NOMO-1 treated with dmso at 0.1 percent for 144 hours (cell line): Measurements from ENCODE around the gene GCN1.
A peak's percentile ranks its signal among the peaks of the same experiment; 100 is the strongest.
"Not testable (repeated sequence)": the region's sequence is repeated elsewhere in the genome, so short reads cannot be mapped to it uniquely, and the experiment has no call there.

ENCODE experiments used
- DNase-seq: peaks from one replicate; lab custom pipeline; 2025; ENCODE audit not compliant: unreplicated experiment; lab: John Stamatoyannopoulos, UW

GCN1 gene, protein sequence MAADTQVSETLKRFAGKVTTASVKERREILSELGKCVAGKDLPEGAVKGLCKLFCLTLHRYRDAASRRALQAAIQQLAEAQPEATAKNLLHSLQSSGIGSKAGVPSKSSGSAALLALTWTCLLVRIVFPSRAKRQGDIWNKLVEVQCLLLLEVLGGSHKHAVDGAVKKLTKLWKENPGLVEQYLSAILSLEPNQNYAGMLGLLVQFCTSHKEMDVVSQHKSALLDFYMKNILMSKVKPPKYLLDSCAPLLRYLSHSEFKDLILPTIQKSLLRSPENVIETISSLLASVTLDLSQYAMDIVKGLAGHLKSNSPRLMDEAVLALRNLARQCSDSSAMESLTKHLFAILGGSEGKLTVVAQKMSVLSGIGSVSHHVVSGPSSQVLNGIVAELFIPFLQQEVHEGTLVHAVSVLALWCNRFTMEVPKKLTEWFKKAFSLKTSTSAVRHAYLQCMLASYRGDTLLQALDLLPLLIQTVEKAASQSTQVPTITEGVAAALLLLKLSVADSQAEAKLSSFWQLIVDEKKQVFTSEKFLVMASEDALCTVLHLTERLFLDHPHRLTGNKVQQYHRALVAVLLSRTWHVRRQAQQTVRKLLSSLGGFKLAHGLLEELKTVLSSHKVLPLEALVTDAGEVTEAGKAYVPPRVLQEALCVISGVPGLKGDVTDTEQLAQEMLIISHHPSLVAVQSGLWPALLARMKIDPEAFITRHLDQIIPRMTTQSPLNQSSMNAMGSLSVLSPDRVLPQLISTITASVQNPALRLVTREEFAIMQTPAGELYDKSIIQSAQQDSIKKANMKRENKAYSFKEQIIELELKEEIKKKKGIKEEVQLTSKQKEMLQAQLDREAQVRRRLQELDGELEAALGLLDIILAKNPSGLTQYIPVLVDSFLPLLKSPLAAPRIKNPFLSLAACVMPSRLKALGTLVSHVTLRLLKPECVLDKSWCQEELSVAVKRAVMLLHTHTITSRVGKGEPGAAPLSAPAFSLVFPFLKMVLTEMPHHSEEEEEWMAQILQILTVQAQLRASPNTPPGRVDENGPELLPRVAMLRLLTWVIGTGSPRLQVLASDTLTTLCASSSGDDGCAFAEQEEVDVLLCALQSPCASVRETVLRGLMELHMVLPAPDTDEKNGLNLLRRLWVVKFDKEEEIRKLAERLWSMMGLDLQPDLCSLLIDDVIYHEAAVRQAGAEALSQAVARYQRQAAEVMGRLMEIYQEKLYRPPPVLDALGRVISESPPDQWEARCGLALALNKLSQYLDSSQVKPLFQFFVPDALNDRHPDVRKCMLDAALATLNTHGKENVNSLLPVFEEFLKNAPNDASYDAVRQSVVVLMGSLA (N-terminal part only)

DNA sequence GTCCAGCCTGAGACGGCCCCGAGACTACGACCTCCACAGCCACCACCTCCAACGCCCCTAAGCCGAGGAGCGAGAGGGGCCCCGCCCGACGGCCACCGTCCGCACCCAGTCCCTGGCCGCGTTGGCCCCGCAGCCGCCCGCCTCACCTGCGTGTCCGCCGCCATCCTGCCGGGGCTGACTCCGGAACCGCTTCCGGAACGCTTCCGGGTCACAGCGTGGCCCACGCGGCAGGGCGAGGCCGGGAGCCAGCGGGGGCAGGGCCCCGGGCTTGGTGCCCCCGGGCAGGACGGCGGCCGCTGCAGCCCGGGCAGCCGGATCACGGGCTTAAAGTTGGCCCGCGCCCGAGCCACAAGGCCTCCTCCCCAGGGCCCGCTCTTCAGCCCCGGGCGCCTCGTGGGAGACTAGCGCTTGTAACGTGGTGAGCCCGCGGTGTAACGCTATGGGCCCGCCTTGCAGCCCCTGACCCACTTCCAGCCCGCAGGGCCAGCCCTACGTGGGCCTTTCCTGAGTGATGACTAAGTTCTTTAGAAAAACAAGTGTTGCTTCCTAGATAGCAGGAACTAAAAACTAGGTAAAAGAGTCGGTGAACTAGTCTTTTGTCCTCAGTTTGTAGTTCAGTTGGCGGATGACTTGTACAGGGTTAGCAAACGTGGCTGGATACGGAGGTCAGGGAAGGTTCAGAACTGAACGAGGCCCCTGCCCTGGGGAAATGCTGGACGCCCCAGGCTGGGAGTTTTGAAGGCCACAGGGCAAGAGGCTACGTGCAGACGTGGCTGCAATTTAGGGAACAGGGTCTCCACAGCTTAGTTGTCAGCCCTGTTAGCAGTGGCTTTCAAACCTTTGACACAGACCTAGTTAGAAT is at the start of gene GCN1:
GCN1 (minus strand) TSS at position 182 of the 862 bp plus-strand sequence; CDS start at position 164, 18 bp downstream.
- DNase-seq, result peak; percentile 41

DNA sequence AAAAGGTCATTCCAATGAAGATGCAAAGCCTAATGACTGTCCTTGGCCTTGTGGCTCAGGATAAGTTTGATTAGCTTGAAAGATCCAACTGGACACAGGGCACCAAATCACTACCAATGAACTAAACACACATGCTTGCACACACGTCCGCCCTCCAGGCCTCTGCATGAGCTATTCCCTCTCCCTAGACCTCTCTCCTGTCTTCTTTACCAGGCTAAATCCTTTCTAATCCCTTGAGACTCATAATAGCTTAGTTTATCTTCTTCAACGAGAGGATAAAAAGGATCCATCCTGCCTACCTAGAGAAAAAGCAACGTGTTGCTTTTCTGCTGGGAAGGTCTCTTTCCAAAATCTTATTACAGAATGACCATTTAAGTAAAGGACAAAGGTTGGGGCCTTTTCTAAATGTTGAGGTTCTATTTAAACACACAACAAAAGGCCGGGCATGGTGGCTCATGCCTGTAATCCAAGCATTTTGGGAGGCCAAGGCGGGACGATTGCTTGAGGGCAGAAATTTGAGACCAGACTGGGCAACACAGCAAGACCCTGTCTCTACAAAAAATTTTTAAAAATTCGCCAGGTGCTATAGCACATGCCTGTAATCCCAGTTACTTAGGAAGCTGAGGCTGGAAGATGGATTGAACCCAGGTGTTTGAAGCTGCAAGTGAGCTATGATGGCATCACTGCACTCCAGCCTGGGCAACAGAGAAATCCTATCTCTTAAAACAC is 48.6 kb upstream of the GCN1 start:
- no peak for DNase-seq

DNA sequence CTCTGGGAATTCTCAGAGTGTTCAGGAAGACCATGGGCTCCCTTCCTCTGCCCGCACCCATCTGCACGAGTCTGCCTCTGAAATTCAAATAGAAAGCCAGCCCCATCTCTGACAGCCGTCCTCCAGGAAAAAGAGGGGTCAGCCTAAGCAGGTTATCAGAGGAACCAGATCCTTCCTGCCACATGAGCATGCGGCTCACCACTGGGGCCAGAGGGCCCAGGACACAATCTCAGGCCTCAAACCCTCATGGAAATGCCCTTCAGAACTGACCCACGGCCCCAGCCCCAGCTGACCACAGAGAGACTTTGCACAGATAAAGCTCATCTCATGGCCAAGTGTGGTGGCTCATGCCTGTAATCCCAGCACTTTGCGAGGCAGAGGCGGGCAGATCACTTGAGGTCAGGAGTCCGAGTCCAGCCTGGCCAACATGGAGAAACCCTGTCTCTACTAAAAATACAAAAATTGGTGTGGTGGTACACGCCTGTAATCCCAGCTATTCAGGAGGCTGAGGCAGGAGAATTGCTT is 47.8 kb upstream of the GCN1 start:
- no peak for DNase-seq

DNA sequence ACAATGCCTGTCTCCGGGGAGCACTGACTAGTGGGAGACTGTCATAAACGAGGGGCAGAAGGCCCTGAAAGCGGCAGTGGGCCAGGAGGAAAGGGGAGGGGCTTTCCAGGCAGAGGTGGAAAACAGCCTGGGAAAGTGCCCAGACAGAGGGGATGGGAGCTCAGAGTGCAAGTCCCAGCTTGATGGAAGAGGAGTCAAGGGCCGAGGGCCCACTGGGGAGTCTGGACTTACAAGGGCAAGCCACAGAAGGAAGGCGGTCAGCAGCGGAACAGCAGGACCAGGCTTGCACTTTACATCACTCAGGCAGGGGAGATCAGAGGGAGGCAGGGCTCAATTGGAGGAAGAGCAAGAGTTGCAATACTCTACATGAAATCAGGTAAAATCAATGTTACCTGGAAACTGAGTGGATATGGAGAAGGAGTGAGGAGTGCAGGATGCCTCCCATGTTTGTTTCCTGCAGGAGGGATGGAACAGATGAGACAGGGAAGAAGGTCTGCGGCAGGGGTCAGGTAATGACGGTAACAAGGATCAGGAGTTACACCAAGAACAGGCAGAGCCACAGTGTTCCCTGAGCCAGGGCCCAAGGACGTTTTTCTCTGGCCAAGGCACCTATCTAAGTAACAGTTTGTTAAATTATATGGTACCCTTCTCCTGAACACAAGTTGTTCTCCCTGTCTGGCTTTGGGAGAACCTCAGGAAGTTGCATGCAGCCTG is 47.2 kb upstream of the GCN1 start:
- DNase-seq, result no peak

DNA sequence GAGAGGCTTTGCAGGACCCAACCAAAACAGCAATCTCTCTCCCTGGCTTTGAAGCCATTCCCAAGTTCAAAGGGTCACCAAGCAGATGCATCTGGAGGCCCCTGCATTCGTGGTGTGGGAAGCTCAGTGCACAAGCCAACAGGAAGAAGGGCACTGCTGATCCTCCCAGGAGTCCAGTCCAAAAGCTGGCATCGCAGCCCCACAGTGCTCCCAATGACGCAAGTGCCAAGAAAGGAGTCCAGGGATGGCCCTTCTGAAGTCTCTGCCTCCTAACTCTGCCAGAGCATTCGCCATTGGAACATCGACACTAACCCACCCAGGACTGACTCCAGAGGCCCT is 45.9 kb upstream of the GCN1 start:
- DNase-seq, result no peak

DNA sequence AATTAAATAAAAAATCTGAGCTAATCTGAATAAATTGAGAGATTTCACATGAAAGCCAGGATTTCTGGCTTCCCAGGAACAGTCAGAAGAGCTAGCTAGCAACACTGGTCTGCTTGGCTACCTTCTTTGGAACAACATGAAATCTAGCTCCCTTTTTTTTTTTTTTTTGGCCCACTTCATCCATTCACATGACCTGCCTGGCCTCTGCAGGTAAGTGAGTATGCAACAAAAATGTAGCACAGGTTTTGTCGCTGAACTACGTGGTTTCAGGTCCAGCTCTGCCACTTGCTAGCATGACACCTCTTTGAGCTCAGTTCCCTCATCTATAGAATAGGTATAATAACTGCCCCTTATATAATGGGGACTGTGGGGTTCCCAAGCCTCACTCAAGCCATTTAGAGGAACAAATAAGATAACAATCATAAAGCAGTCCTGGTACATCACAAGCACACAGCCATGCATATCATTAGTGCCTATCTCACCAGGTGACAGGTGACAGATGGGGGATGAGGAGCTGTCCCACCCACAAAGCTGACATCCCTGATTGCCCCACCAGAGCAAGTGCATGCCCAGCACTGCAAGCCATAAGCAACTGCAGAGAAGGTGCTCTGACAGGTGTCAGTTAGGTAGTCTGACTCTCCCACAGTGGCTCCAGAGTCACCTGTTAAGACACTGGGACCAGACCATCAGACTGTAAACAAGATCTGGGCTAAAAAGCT is 45.4 kb upstream of the GCN1 start:
- no peak for DNase-seq

DNA sequence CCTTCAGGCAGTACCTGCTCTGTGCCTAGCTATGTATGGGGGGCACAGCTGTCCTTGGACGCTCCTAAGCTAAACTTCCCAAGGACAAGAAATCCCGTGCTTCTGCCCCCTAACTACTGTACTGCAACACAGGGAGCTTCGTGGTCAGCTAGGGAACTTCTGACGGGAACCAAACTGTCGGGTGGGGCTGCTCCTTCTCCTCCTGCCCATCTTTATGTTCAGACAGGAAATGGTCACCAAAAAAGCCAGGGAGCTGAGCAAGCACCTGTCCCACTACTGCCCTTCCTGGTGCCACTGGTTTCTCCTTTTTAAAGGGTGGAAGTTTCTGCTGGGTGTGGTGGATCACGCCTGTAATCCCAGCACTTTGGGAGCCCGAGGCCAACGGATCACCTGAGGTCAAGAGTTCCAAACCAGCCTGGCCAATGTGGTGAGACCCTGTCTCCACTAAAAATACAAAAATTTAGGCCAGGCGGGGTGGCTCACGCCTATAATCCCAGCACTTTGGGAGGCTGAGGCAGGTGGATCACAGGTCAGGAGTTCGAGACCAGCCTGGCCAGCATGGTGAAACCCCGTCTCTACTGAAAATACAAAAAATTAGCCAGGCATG is 44.4 kb upstream of the GCN1 start:
- DNase-seq, result no peak

DNA sequence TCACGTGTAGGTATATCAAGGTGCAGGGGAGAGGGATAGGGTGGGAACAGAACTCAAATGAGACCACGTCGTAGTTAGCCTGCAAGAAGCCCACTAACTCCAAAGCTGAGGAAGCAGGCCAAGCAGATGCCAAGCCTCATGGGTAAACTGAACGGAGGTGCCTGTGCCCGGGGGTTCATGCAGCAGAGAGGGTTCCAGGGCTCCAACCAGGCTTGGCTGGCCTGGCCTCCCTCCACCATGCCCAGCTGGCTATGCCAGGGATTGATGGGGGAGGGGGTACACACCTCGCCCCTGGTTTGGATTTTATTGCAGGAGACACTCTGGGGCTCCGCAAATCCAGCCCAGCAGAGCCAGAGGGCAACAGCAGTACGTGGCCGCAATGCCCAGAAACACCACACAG is 43.7 kb upstream of the GCN1 start:
- no peak for DNase-seq

DNA sequence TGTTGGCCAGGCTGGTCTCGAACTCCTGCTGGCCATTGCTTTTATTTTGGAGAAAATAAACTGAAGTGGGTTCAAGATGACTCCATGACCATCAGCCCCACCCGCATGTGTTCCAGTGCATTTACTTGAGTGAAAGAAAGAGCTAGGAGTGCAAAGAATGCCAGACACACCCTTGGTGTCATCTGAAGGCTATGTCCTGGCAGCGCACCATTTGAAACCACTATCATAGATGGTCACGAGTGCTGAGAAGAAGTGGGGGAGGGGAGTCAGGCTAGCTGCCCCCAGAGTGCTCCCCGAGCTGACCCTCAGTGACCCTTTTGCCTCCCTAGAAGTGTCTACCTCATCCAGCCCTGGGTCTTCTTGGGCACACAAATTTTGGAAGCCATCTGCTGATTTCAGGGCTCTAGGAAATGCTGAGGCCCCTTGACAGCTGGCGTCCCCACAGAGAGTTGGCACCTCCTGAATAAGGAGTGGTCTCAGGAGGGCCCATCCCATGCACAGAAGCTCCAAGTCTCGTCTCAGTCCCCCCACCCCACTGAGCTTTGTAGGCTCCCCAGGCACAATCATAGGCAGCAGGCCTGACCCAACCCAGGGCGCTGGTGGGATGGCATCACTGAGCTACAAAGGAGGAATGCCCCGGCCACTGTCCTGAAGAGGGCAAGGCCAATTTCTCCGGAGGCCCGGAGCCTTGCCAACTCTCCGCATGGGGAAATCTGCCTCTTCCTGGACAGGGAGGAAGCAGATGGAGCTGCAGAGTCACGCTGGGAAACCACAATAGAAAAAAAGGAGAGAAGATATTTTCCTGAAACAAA is 43.1 kb upstream of the GCN1 start:
- no peak for DNase-seq

DNA sequence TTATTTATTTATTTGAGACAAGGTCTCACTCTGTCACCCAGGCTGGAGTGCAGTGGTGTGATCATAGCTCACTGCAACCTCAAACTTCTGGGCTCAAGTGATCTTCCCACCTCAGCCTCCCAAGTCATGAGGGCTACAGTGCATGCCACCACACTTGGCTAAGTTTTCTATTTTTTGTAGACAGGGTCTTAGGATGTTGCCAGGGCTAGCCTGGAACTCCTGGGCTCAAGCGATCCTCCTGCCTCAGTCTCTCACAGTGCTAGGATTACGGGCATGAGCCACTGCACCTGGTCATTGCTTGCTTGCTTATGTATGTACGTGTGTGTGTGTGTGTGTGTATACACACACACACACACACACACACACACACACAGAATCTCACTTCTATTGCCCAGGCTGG is 42.3 kb upstream of the GCN1 start:
- DNase-seq, result not testable (repeated sequence)

DNA sequence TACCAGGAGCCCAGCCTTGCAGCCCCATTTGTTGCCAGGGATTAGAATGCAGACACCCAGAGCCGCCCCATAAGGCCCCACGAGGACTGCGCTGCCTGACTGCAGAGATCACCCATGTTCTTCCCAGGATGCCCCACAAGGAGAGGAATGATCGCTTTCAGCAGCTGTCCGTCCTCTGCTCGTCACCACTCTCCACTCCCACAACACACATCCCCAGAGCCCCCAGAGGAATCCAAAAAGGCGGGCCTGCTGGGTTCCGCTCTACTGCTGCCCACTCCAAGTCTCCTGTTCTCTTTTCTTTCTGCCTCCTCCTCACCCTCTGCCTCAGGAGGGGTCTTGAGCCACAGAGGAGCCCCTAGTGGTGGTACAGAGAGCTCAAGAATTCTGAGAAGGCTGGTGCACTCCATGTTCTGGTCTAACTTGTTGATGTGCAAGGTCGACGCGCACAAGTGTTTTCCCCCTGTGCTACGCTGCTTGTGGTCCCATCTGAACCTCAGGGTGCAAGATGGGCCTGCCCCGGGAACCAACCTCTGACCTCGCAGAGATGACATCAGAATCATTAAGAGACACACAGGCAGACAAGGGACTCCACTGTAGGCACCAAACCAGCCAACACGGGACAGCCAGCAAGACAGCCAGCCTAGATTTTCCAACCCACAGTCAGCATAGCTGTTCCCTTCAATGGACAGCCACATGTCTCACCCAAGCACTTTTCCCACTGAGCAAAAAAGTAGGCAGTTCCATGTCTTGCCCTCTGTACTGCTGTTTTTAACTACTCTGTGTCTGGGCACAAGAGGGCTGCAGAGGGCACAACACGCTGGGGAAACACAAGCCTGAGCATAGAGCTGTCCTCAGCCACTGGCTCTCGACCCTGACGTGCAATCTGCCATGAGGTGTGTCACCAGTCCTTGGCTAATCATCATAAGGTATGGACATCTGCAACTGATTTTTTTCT is 41.1 kb upstream of the GCN1 start:
- DNase-seq, result no peak

DNA sequence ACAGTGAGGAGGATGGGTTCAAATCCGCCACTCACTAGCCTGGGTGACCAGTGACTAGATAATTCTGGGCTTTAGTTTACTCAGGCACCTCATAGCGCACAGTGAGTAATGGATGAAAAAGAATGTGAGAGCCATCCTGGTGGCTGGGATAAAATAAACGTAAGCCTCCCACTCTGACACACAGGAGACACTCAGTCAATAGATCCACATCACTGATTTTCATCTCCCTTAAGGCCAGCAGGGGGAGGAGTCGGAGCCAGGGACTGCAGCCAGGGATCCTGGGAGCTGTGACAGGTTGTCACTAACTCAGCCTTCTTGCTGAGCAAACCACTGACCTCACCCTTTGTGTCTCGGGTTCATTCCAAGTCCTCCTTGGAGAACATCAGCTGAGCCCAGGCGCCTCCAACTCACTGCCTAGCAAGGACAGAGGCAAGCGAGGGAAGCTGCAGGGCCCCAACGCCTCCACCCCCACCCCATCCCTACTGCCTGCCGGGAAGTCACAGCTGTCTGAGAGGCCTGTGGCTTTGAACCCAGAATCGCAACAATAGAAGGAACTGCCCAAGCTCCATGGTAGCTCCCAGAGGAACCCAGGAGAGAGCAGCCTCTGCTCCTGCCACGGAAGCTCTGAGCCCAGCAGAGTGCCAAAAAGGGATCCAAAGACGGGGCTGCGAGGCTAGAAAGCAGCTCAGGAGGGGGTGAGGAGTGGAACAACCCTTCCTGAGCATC is 40.3 kb upstream of the GCN1 start:
- DNase-seq, result no peak

DNA sequence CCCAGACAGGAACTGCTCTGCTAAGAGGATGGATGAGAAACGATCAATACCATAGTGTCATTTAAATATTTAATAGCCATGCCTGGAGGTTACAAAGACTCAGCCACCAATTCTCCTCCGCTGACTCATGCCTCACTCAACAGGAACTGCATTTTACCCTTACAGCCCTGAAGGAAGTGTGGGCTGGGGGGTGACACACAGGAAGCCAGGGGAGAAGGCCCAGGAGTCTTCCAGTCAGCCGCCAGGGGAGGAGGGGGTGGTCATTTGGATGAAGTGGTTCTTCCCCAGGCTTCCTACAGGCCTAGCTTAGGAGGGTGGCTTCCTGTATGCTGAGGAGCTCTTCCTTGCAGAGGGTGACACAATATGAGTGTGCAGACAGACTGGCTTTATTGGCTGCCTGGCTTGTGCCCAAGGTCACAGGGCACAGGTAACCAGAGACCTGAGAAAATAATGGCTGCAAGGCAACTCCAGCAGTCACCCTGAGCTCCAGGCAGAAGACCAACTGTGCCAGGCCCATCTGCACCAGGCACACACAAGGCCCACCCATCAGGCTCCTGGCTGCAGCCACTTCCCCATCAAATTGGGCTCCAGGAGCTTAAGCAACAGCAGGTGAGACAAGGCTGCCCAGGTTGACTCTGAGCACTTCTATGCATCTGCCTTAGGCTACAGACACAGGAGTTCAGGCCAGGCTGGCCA is 36.9 kb upstream of the GCN1 start:
- peak; percentile 83 for DNase-seq

DNA sequence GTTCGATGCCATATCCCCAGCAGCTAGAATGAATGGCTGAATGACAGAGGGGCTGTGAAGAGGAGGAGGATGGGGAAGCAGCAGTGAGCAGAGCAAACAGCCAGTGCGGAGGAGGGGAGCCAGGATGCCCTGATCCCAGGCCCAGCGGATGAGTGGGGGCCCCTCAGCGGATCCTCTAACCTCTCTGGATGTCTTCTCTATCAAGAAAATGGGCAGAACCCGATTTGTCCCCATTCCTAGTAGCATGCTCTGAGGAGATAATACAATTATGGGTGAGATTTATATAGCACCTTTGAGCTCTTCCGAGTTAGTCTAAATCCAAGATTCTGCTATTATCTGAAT is 36.4 kb upstream of the GCN1 start:
- no peak for DNase-seq
